ENCODE measurements around the gene CDPF1. TPM values are rescaled to one million over a fixed set of nuclear protein-coding genes. Genes with fewer than 3 reads are reported as not detected.

CDPF1 gene
- total and polyA plus RNA-seq, 2 of the 13 experiments (the other 11 are each of a cell fraction or from before 2014, with no cell fraction given) = 5.2 to 8.1 TPM

DNA sequence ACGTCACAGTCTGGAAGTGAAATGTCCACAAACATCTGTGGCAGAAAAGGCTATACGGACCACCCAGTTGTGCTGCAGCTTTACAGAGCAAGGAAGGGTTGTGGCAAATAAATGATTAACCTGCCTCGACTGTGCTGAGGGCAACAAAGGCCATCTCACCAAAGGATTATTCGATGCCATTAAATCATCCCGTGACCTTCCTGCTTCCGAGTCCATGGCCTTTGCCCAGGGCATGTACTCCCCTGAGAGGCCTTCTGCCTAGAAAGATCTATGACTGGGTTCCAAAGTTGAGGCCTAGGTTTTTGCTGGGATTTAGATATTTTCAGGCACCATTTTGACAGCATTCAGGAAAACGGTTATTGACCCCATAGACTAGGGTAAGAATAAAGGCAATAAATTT is 9.2 kb downstream of the CDPF1 start (continued):
- no peak for TF ChIP-seq SMAD9 (CRISPR knock-in tag; IDR thresholded peaks at IDR 0.05)
- no peak for TF ChIP-seq ZNF652 (CRISPR knock-in tag; IDR thresholded peaks at IDR 0.05; ENCODE audit: borderline replicate concordance, low read depth)
- no peak for TF ChIP-seq ZSCAN25 (CRISPR knock-in tag; IDR thresholded peaks at IDR 0.05)
- TF ChIP-seq, protein P1, sequence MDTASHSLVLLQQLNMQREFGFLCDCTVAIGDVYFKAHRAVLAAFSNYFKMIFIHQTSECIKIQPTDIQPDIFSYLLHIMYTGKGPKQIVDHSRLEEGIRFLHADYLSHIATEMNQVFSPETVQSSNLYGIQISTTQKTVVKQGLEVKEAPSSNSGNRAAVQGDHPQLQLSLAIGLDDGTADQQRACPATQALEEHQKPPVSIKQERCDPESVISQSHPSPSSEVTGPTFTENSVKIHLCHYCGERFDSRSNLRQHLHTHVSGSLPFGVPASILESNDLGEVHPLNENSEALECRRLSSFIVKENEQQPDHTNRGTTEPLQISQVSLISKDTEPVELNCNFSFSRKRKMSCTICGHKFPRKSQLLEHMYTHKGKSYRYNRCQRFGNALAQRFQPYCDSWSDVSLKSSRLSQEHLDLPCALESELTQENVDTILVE (CRISPR knock-in tag; IDR thresholded peaks at IDR 0.05) = no peak
- TF ChIP-seq, protein P2, sequence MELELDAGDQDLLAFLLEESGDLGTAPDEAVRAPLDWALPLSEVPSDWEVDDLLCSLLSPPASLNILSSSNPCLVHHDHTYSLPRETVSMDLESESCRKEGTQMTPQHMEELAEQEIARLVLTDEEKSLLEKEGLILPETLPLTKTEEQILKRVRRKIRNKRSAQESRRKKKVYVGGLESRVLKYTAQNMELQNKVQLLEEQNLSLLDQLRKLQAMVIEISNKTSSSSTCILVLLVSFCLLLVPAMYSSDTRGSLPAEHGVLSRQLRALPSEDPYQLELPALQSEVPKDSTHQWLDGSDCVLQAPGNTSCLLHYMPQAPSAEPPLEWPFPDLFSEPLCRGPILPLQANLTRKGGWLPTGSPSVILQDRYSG (CRISPR knock-in tag; IDR thresholded peaks at IDR 0.05) = no peak
- no peak for TF ChIP-seq ERF (CRISPR knock-in tag; IDR thresholded peaks at IDR 0.05)
- TF ChIP-seq, protein P3, sequence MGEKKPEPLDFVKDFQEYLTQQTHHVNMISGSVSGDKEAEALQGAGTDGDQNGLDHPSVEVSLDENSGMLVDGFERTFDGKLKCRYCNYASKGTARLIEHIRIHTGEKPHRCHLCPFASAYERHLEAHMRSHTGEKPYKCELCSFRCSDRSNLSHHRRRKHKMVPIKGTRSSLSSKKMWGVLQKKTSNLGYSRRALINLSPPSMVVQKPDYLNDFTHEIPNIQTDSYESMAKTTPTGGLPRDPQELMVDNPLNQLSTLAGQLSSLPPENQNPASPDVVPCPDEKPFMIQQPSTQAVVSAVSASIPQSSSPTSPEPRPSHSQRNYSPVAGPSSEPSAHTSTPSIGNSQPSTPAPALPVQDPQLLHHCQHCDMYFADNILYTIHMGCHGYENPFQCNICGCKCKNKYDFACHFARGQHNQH (CRISPR knock-in tag; IDR thresholded peaks at IDR 0.05) = no peak
- TF ChIP-seq ZNF441 (CRISPR knock-in tag; IDR thresholded peaks at IDR 0.05; ENCODE audit: borderline replicate concordance) = no peak
- TF ChIP-seq RAD21 (CRISPR knock-in tag; IDR thresholded peaks at IDR 0.05) = no peak
- no peak for TF ChIP-seq KLF11 (CRISPR knock-in tag; IDR thresholded peaks at IDR 0.05)
- peak in 1 of 2 experiments; percentile 59; a peak in 2 of 4 replicates for TF ChIP-seq NR2F1 (CRISPR knock-in tag; IDR thresholded peaks at IDR 0.05)
- TF ChIP-seq, protein P4, sequence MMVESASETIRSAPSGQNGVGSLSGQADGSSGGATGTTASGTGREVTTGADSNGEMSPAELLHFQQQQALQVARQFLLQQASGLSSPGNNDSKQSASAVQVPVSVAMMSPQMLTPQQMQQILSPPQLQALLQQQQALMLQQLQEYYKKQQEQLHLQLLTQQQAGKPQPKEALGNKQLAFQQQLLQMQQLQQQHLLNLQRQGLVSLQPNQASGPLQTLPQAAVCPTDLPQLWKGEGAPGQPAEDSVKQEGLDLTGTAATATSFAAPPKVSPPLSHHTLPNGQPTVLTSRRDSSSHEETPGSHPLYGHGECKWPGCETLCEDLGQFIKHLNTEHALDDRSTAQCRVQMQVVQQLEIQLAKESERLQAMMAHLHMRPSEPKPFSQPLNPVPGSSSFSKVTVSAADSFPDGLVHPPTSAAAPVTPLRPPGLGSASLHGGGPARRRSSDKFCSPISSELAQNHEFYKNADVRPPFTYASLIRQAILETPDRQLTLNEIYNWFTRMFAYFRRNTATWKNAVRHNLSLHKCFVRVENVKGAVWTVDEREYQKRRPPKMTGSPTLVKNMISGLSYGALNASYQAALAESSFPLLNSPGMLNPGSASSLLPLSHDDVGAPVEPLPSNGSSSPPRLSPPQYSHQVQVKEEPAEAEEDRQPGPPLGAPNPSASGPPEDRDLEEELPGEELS (CRISPR knock-in tag; IDR thresholded peaks at IDR 0.05) = no peak

Measured in HepG2 (cell line).